SW480 (cell line): Measurements from ENCODE around the gene PLXNC1.

ENCODE experiments used
- DNase-seq: peaks from one replicate; pipeline ENCODE4 v3.0.0-alpha.2; 2016; ENCODE audit warnings: low spot score

Gene PLXNC1

DNA sequence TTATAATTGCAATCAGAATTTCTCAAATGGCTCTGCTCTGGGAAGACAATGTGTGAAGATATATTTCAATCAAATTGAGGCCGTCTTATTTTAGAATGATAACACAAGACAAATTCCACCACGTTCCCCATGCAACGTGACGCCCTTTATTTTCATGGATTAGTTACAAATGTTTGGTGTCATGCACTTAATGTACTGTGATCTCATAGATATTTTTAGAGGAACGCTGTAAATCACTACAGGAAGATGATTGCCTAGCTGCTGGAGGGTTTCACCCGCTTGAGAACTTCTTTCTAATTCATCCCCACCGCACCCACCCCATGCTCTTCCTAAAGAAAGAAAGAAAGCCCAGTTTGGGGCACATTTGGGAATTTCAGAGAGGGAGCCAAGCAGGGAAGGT, 117.2 kb downstream of the PLXNC1 start:
- DNase-seq = no peak

DNA sequence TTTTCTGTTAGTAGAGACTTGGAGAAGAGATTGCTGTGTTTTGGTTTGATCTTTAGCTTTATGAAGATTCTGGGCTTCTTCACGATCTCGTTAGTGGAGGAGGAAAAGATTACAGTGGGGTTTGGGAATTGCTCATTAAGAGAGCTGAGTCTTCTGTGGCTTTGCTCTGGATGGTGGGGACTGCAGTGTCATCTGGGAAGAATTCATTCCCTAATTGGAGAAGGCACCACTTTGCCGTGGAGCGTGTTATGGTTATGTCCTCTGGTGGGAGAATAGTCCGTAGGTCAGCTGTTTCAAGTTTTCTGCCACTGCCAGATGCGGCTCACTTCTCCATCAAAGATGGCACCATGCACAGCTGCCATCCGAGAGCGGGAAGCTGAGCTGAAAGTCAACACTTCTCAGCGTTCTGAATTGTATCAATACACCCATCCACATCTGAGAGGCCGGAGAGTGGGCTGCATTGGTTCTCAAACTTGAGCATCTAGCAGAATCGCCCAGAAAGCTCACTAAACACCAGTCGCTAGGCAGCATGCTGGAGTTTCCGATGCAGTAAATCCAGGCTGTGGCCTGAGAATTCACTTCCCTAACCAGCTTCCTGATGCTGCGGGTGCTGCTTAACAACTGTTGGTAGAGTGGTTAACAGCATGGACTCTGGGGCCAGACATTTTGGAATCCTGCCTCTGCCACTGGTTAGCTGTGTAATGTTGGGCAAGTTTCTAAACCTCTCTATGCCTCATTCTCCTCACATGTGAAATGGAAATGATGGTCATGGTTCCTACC, 117.8 kb downstream of the PLXNC1 start:
- no peak for DNase-seq

DNA sequence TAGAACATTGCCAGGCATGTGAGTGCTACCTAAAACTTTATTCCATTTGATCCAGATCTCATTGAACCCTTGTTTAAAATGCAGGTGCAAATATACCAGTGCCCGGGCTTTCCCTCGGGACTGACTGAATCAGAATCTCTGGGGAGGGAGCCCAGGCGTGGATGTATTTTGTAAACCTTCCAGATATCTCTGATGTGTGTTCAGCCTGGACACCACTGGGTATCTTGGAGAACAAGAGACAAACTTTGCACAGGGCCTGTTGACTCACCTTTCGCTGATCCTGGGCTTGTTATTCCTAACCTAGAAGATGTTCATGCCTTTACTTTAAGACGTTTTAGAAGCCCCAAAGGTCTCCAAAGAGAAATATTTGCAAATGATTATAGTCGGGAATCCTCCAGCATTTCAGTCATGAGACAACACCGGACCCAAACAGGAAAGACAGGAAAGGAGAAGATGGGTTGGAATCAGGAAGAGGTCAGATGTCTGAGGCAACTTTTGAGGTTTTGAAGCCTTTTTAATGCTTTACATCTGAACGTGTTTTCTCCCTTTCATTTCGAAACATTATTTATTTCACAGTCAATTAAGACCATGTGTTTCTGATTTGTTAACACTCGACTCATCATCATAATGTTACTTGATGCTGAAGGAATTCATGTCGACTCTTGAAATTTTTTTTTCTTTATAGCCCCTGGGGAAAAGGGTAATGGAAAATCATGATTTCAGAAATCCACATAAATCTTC, 118.6 kb downstream of the PLXNC1 start:
- DNase-seq = no peak

DNA sequence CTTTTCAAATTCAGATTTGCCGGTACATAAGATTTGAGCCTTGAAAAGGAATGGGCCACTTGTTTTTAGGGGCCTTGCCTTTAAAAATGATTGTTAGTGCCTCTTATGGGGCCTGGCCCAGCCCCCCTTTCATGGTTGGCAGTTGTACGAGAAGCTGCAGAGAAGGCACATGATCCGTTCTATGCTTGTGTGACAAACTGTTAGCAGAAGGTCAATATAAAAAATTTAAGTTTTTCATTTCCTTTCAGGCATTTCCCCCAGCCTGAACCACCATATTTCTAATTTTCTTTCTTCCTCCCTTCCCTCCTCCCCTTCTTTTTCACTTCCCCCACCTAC, 119.1 kb downstream of the PLXNC1 start:
- no peak for DNase-seq

DNA sequence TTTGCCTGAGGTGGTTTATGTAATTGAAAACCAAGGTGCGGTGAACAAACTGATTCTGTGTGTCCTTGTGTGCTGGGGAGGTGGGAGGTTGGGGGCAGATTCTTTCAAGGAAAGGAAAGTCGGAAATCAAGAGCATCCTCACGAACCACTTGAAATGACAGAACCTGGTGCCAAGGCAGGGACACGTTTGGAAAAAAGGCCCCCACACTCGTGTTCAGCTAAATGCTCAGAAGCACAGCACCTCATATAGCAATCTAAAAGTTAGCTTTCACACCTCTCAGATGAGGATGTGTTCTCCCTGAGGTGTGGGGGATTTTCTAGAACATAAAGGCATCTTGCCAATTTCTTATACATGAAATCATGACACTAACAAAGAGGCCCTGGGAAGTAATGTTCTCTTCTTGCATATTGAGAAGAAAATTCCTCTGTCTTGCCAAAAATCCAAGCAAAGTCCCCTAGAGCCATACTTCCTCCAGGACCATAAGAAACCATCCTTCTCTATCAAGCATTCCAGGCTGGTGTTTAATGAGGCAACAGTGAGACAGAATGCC, 119.6 kb downstream of the PLXNC1 start:
- no peak for DNase-seq

DNA sequence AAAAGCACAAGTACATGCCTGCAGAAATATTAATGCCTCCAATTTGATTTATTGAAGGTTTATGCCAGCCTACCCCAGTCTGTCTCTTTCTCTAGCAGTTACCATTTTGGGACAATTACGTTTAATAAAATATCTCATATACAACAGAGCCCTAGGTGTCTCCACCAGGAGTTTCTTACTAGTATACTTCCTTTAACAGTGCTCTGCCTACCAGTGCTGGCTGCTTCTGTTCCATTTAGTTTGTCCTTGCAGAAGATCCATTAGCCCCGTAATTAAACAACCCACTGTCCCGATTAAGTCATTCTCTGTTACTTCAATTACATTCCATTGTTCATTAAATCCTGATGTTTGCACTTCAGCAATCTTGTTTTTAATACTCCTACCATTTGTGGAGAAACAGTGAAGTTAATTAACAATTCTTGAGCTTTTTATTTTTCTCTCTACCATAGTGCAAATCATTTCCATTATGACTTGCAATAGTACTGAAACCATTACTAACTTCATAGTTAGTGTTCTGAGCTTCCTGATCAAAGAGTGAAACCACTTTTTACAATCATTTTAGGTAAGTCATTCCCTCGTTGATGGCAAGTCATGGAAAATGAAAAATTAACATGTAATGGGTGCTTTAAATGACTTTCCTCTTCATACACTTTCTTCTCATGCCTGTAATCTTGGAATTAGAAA, 121.1 kb downstream of the PLXNC1 start:
- DNase-seq = no peak

DNA sequence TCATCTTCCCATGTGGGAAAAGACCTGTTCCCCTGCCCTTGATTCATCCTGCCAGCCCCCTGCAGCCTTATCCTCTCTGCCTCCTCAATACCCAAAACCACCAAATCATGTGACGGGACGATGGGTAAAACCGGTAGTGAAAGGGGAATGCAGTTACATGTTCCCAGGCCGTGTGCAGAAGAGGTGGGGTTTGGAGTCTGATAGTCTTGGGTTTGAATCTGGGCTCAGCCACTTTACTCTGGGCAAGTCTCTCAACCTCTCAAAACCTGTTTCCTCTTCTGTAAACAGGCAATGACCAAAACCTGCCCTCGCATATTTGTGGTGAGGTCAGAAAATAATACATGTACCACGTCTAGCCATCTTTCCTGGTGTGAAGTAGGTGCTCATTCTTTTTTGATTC, 123.0 kb downstream of the PLXNC1 start:
- no peak for DNase-seq

DNA sequence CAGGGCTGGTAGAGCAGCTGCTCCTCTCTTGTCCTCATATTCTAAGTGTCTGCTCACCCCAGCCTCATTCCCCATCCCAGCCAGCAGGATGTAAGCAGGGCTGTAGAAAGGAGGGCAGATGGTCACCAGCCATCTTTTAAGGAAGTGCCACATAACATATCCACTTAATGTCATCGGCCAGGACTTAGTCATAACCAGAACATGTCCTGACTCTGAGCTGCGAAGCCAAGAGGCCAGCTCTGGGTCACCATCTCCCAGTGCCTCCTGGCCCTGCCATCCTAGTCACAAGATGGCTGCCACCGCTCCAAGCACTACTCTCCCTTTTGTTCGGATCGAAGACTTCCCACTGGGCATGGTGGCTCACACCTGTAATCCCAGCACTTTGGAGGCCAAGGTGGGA, 123.9 kb downstream of the PLXNC1 start:
- DNase-seq = no peak

DNA sequence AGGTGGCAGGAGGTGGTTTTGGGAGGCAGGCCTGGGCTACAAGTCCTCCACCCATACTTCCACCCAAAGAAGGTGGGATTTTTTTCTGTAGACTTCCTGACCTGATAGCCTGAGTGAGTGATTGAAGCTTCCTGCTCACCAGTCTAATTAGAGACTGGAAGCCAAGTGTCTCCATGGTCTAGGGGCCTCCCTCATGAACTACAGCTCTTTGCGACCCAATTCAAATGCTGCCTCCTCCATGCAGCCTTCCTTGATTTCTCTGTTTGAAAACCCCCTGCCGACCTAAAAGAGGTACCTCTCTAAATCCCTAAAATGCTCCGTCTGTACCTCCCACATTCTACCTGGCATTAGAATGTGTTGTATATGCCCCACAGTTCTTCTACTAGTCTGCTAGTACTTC, 124.9 kb downstream of the PLXNC1 start:
- no peak for DNase-seq

DNA sequence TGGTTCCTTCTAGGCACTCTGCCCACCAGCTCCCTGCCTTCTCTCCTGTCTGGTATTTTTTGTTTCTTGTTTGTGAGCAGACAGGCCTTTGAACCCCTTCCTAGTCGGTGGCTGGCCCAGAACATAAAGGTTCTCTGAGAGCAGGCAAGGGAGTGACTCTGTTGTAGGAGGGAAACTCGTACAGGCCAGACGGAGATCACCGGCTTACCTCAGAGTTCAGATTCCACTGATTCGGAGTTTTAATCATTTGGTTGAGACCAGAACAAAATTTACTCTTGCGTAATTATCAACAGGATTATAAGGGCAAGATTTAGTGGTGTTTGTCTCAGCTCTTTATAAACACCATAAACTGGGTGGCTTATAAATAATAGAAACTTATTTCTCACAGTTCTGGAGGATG, 128.3 kb downstream of the PLXNC1 start:
- no peak for DNase-seq

DNA sequence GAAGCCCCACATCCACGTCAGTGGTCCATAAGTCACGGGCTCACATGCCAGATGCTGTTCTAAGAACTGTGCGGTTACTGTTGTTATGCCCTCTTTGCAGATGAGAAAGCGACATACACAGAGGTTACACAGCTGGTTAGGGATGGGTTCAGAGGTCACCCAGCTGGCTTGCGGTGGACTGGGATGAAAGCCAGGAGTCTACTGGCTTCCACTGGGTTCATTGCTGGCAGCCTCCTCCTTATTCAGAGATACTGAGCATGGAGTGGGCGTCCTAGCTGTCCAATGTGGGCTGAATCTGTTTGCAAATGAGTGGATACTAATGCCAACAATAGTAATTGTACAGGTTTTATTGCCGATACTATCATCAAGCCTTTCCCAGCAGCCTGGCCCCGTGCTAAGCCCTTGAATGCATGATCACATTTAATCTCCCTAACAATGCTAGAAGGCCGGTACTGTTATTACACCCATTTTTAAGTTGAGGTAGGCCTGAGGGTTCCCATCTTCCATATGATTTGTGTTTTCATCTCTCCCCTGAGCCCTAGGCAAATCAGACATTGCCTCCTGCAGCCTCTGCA, 129.1 kb downstream of the PLXNC1 start:
- no peak for DNase-seq

DNA sequence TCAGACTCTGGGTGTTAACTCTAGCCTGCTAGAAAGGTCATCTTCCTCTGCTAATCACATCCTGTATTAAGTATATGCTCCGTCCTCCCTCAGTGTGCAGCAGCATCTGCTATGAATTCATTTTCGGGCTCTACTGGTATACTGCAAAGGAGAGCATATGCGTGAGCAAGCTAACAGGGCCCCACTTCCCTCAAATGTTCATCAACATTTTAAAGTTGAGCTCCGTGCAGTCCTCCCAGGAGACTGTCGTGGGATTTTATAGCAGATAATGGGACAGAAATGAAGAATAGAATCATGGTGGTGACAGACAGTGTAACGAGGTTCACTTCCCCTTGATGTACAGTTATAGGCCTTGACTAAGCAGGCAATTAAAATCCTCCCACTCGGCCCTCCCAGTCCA, 131.7 kb downstream of the PLXNC1 start:
- no peak for DNase-seq

DNA sequence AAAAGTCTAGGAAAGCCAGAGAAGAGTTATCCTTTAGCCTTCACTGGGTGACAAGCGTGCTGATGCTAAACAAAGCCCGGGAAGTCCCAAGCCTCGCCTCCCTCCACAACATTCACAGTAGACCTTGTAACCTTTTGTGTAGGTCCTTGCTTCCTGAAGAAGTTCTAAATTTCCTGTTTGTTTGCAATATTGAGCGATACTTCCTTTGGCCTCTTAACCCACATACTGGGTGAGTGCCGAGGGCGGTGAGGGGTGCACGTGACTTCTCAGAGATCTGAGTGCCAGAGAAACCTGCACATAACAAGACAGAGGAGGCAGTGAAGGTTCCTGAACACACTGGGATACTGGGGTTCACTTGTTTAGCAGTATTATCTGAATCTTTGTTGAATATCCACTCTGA, 134.3 kb downstream of the PLXNC1 start:
- DNase-seq = no peak

DNA sequence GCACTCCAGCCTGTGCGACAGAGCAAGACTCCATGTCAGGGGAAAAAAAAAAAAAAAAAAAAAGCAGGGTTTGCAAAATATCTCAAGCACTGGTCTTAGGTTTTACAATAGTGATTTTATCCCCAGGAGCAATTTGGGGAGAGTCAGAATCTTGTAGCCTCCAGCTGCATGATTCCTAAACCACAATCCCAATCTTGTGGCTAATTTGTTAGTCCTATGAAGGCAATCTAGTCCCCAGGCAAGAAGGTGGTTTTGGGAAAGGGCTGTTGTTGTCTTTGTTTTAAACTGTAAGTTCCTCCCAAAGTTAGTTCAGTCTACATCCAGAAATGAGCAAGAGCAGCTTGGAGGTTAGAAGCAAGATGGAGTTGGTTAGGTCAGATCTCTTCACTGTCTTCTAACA, 135.7 kb downstream of the PLXNC1 start:
- DNase-seq = no peak

DNA sequence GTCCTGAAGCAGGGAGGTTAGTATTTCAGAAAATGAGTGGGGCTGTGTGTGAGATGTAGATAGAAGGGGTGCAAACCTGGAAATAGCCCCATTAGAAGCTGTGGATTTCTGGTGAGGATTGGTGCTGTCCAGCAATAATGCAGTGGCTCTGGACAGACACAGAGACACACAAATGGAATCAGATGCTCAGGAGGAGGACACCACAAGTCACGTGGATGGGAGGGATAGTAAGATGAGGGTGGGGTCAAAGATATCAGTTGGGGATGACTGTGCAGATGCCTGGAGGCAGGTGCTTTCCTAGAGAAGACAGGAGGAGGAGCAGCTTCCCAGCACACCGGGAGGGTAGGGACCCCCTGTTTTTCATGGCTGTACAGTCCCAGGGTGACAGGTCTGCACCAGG, 136.5 kb downstream of the PLXNC1 start:
- no peak for DNase-seq

DNA sequence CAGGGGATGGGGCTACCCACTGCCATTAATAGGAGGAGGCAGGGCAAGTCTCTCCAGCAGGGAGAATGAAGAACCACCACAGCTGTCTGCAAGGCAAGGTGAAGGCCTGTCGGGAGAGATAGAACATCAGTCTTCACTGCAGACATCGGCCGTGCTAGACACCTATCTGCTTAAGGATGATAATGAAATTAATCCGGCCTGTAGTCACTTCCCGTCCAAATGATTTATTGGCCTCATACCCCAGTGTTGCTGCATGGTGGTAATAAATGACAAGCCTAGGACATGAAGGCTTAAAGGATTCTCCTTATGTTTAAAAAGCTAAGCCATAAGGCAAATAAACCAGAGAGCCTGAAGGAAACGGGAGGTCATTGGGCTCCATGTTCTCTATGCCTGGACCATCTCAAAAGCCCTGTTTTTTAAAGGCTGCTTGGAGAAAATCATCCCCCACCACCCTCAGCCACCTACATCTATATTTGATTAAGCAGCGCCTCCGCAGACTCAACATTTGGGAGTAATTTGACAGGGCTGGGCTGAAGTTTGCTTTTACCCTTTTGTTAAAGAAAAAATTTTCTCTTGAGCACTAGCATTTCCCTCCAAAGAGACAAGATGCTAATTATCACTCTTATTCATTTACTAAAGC, 137.7 kb downstream of the PLXNC1 start:
- no peak for DNase-seq

DNA sequence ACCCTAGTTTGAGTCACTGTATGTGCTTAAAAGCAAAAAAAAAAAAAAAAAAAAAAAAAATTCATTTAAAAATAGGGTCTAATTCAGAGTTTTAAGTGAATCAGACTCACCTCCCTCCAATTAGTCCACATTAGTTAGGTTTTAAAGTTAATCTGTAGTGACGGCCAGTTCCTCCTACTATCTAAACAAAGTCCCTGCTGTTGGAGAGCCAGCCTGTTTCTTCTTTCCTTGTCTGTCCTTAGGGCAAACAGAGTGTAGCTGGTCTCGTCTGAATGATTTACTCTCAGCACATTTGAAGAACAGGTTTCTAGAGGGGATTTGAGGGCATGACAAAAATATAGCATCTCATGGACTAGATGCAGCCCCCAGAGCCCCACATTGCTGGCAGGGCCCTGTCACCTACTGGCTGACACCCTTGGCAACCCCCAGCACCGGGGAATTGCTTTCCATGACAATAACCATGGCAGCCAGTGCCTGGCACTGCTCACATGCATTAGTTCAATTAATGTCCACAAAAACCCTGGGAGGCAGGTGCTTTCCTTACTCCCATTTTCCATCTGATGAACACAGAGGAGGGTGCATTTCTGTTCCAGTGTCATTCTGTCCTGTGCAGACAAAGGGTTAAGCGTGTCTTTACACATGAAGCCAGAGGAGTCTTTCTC, 138.3 kb downstream of the PLXNC1 start:
- DNase-seq = no peak

DNA sequence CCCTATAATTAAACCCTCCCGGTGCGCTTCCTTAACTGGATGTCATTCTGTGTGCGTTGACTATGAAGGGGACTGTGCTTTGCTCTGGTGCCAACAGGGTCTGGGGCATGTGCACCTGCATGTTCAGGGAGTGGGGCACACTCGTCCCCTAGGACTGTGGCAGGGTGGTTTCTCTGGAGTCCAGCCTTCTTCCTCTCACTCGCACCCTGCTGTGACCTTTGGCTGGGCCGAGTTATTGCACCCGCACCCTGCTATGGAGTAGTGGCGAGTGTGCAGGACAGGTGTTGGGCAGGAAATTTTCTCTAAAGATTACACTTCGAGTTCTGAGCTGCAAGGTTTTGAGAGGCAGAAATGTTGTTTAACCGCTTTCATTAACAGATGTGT, 138.9 kb downstream of the PLXNC1 start:
- DNase-seq = no peak

DNA sequence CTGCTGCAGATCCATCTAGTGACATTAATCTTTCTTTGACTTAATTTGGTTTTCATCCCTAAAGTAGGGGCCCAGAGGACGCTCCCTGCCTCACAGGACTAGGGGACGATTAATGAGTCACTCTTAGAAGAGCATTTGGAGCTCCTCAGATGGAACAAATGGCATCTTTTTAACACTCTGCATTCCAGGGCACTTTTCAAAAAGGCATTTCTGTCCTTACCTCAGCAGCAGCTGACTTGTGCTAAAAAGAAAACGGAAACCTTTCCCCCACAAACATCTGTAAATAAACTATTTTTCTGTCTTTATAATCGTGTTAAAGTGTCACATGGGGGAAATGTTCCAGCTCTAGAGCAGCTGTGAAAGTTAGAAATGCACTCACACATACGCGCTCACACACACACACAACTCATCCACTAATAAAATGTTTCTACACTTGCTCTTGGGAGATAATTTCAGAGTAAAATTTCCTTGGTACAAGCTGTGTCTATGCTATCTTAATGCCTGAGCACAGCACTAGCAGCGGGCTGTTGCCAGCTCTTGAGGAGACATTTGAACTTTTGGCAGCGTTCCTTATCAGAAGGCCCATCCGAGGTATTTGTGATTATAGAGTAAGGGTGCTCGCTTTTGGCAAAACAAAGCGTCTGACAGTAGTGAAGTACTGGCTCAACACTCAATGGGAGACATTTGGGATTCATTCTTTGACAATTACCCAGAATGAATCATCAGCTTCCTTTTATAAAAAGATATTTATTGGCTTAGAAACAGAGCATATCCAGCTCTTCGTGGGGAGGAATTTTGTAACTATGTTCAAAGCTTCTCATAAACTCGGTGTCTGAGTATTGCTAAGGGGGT, 141.3 kb downstream of the PLXNC1 start:
- DNase-seq = no peak

DNA sequence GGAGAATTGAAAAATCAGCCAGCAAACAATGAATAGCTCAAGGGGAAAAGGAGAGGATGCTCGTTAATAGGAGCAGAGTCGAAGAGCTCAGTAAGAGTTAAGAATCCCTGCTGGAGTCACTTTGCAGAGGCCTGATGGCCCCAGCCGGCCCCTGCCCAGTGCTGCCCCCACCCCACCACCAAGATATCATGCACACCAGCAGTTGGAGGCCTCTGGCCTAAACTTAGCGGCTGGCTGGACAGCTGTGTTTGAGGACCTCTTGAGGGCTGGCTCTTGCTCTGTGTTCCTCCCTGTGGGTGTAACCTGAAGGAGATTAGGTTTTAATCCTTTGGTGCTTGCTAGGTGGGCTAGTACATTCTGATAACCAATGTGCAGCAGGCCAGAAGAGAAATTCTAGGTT, 142.0 kb downstream of the PLXNC1 start:
- no peak for DNase-seq
